ENCODE data around the gene LIPC. TPM values are rescaled to one million over a fixed set of nuclear protein-coding genes. Genes with fewer than 3 reads are reported as not detected.

The LIPC gene
- total and polyA plus RNA-seq, 2 experiments from 2014 or later = 0.43 to 0.63 TPM

DNA sequence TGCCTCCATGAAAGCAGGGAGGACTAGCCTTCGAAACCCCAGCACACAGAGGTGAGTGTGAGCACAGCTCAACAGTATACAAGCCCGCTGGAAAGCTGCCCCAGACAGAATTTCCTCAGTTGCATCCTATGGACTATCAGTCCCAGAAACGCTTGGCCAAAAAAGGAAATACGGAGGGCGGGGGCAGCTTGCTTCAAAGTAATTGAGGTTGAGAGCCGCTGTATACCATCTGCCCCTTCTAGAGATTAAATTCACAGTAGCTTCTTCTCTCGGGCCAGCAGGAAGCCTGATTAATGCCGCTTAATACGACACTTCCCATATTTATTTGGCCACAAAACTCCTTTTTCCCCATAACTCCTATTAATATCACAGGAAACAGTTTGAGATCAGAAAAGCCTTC lies 88.7 kb downstream of the LIPC start:
- Histone ChIP-seq H3K4me2 (ENCODE audit: unreplicated experiment) (no peak overlapping the region), H2AFZ (no peak overlapping the region), H3K27ac (no peak overlapping the region), H4K20me1 (ENCODE audit: insufficient read depth) (no peaks in the 10 kb centered on the region), H3K79me2 (ENCODE audit: insufficient read depth) (no peaks in the 10 kb centered on the region), H3F3A (ENCODE audit: insufficient read depth) (0 out of 2 replicates have a peak, but pooled peaks cover 6% of the 10 kb centered on the region), H3K27me3 (replicated peaks; ENCODE audit: insufficient read depth) (no peaks in the 10 kb centered on the region), H3K4me3 (no peak overlapping the region), H3K36me3 (ENCODE audit: low read depth) (no peaks in the 10 kb centered on the region), H3K9me3 (ENCODE audit: low read depth) (no peaks in the 10 kb centered on the region), H3K9ac (no peak overlapping the region), H3K4me1 (ENCODE audit: insufficient read depth) (peaks cover 26% of the 10 kb centered on the region), H3K9me2 (ENCODE audit: insufficient read depth) (no peaks in the 10 kb centered on the region)
- in situ Hi-C loops (cut with MboI) = no loop called here
- no peak for DNase-seq
- WGBS, 2 experiments (ENCODE audit: low coverage in 1 of 2, low lambda C conversion rate in 2 of 2, missing lambda C conversion rate in 2 of 2) = 86 to 93% methylated on average over 9 of the region's 9 CpGs
- no peak for TF ChIP-seq EZH2 (IDR thresholded peaks at IDR 0.05; ENCODE audit: insufficient read depth, poor library complexity, severe bottlenecking)
- no peak for TF ChIP-seq EZH2phosphoT487 (IDR thresholded peaks at IDR 0.05; ENCODE audit: insufficient read depth, low read depth)

DNA sequence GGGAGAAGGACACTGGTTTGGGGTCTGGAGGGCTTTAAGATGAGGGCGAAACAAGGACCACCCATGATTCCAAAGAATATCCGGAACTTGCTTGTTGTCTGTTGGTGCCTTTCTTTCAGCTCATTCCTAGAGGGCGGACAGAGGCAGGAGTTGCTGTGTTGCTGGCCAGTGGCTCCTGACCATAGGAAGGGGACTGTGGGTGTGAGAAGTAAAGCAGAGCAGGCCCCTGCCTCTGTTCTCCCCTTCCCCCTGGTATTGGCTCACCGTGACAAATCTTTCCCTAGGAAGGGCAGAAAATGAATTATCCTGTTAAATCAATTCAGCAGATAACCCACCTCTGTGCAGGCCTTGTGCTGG lies 89.1 kb downstream of the LIPC start:
- Histone ChIP-seq H3K79me2 (ENCODE audit: insufficient read depth) (no peaks in the 10 kb centered on the region), H3K9ac (peak overlapping the region; percentile 67), H3K9me2 (ENCODE audit: insufficient read depth) (no peaks in the 10 kb centered on the region), H3K4me1 (ENCODE audit: insufficient read depth) (peaks cover 28% of the 10 kb centered on the region), H3F3A (ENCODE audit: insufficient read depth) (0 out of 2 replicates have a peak, but pooled peaks cover 6% of the 10 kb centered on the region), H3K27me3 (replicated peaks; ENCODE audit: insufficient read depth) (no peaks in the 10 kb centered on the region), H4K20me1 (ENCODE audit: insufficient read depth) (no peaks in the 10 kb centered on the region), H3K27ac (peak overlapping the region; percentile 67), H3K36me3 (ENCODE audit: low read depth) (no peaks in the 10 kb centered on the region), H3K4me3 (no peak overlapping the region), H3K9me3 (ENCODE audit: low read depth) (no peaks in the 10 kb centered on the region), H3K4me2 (ENCODE audit: unreplicated experiment) (peak overlapping the region; percentile 29), H2AFZ (peak overlapping the region; percentile 84)
- TF ChIP-seq EZH2 (IDR thresholded peaks at IDR 0.05; ENCODE audit: insufficient read depth, poor library complexity, severe bottlenecking) (no peak), EZH2phosphoT487 (IDR thresholded peaks at IDR 0.05; ENCODE audit: insufficient read depth, low read depth) (no peak)
- 68 to 82% methylated on average over 4 of the region's 4 CpGs for WGBS, 2 experiments (ENCODE audit: low coverage in 1 of 2, low lambda C conversion rate in 2 of 2, missing lambda C conversion rate in 2 of 2)
- in situ Hi-C loops (cut with MboI) = no loop called here
- DNase-seq = no peak

DNA sequence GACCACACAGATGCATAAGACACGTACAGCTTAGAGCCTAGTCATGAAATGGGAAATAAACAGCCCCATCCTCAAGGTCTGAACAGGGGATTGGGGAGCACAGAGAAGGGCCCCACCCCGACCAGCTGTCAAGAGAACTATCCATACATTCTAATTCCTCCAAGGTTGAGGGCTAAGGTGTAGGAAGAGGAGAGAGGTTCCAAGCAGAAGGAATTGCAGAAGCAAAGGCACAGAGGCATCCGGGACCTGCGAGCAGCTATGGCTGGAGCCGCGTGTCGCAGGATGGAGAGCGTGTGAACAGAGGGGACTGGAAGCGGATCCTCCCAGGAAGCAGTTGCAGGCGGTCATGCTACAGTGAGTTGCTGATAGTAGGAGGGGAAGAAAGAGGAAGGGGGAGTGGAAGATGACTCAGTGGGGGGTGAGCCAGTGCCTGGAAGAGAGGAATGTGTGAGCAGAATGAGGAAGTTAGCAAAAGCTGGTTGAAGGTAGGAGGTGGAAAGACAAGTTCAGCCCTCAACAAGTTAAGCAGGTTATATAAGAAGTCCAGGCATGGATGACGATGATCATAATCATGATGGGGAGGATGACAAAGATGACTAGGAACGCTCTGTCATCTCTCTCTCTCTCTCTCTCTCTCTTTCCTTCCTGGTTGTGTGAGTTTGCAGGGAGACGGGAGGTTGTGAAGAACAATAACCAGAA lies 89.7 kb downstream of the LIPC start:
- H3K9me3 ChIP-seq (ENCODE audit: low read depth) = no peaks in the 10 kb centered on the region
- peak overlapping the region; percentile 29 for H3K4me2 ChIP-seq (ENCODE audit: unreplicated experiment)
- H3F3A ChIP-seq (ENCODE audit: insufficient read depth) = 0 out of 2 replicates have a peak, but pooled peaks cover 6% of the 10 kb centered on the region
- peak overlapping the region; percentile 84 for H2AFZ ChIP-seq
- TF ChIP-seq EZH2phosphoT487 (IDR thresholded peaks at IDR 0.05; ENCODE audit: insufficient read depth, low read depth) (no peak), EZH2 (IDR thresholded peaks at IDR 0.05; ENCODE audit: insufficient read depth, poor library complexity, severe bottlenecking) (no peak)
- peak overlapping the region; percentile 67 for H3K27ac ChIP-seq
- H3K79me2 ChIP-seq (ENCODE audit: insufficient read depth) = no peaks in the 10 kb centered on the region
- no peaks in the 10 kb centered on the region for H3K36me3 ChIP-seq (ENCODE audit: low read depth)
- peaks cover 34% of the 10 kb centered on the region for H3K4me1 ChIP-seq (ENCODE audit: insufficient read depth)
- in situ Hi-C loops (cut with MboI) = no loop called here
- DNase-seq = peak; percentile 80
- WGBS, 2 experiments (ENCODE audit: low coverage in 1 of 2, low lambda C conversion rate in 2 of 2, missing lambda C conversion rate in 2 of 2) = 46 to 57% methylated on average over 13 of the region's 13 CpGs
- peak overlapping the region; percentile 67 for H3K9ac ChIP-seq
- H3K27me3 ChIP-seq (replicated peaks; ENCODE audit: insufficient read depth) = no peaks in the 10 kb centered on the region
- H4K20me1 ChIP-seq (ENCODE audit: insufficient read depth) = no peaks in the 10 kb centered on the region
- no peak overlapping the region for H3K4me3 ChIP-seq
- H3K9me2 ChIP-seq (ENCODE audit: insufficient read depth) = no peaks in the 10 kb centered on the region

DNA sequence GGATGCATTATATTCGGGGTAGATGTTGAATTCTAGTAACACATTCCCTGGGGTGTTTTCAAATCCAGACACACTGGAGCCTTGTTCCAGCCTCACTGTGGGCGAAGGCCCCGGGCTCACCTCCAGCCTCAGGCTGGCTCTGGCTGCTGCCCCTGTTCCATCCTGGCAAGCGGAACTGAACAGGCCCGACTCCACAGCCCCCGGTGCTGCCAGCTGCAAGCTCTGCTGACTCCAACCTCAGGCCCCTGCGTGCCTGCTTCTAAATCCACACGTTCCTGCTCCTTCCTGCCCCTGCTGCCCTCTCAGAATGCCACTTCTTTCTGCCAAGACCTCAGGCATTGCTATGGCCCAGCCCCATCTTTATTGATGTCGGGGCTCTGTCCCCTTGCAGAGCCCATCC lies 90.6 kb downstream of the LIPC start:
- Histone ChIP-seq H3K4me2 (ENCODE audit: unreplicated experiment) (no peak overlapping the region), H3K4me3 (no peak overlapping the region)
- DNase-seq = peak; percentile 42

More for the DNA sequence above, 90.6 kb downstream of the LIPC start:
- peak overlapping the region; percentile 67 for H3K27ac ChIP-seq
- no peaks in the 10 kb centered on the region for H3K79me2 ChIP-seq (ENCODE audit: insufficient read depth)
- no peaks in the 10 kb centered on the region for H3K36me3 ChIP-seq (ENCODE audit: low read depth)
- H3F3A ChIP-seq (ENCODE audit: insufficient read depth) = 0 out of 2 replicates have a peak, but pooled peaks cover 6% of the 10 kb centered on the region
- peak overlapping the region; percentile 29; the same call in 1 of the 2 replicates for H3K9ac ChIP-seq
- no peaks in the 10 kb centered on the region for H4K20me1 ChIP-seq (ENCODE audit: insufficient read depth)
- no peak for TF ChIP-seq EZH2 (IDR thresholded peaks at IDR 0.05; ENCODE audit: insufficient read depth, poor library complexity, severe bottlenecking)
- no peak for TF ChIP-seq EZH2phosphoT487 (IDR thresholded peaks at IDR 0.05; ENCODE audit: insufficient read depth, low read depth)
- H2AFZ ChIP-seq = peak overlapping the region; percentile 84
- in situ Hi-C loops (cut with MboI) = no loop called here
- no peaks in the 10 kb centered on the region for H3K9me3 ChIP-seq (ENCODE audit: low read depth)
- H3K4me1 ChIP-seq (ENCODE audit: insufficient read depth) = peaks cover 35% of the 10 kb centered on the region
- WGBS, 2 experiments (ENCODE audit: low coverage in 1 of 2, low lambda C conversion rate in 2 of 2, missing lambda C conversion rate in 2 of 2) = 19 to 20% methylated on average over 8 to 9 of the region's 9 CpGs
- no peaks in the 10 kb centered on the region for H3K27me3 ChIP-seq (replicated peaks; ENCODE audit: insufficient read depth)
- no peaks in the 10 kb centered on the region for H3K9me2 ChIP-seq (ENCODE audit: insufficient read depth)

Data from GM23248 (cell line).